Spleen (tissue), 11 donors: ENCODE results near the gene SPAAR. TPM values are rescaled to one million over a fixed set of nuclear protein-coding genes. Genes with fewer than 3 reads are reported as not detected.
"Not testable (repeated sequence)": the region's sequence is repeated elsewhere in the genome, so short reads cannot be mapped to it uniquely, and the experiment has no call there.

Experiments
- DNase-seq: peaks from one replicate; pipeline ENCODE4 v3.0.0-alpha.2; 2020
- H3K27ac ChIP-seq, 8 donors: fragments of 200-600 bp; sonication (generic) in 7 of 8; 1 replicate in 4 of 8; 2 replicates in 4 of 8; pipeline versions ENCODE4 v1.5.0 to v1.8.0; 2016 to 2021; ENCODE audit warnings: inconsistent platforms in 4 of 8, mild to moderate bottlenecking in 4 of 8, moderate library complexity in 1 of 8
- H3K27me3 ChIP-seq, 7 donors: fragments of 200-600 bp; sonication (generic) in 6 of 7; replicated peaks in 1 of 7; 1 replicate in 4 of 7; 2 replicates in 3 of 7; pipeline versions ENCODE4 v1.5.0 to v1.8.0; 2016 to 2021; ENCODE audit warnings: inconsistent platforms in 3 of 7, mild to moderate bottlenecking in 1 of 7
- H3K36me3 ChIP-seq, 6 donors: fragments of 200-600 bp; sonication (generic) in 5 of 6; 1 replicate in 4 of 6; 2 replicates in 2 of 6; pipeline versions ENCODE4 v1.5.0 to v1.8.0; 2016 to 2021; ENCODE audit warnings: inconsistent platforms in 2 of 6
- H3K4me1 ChIP-seq, 6 donors: fragments of 200-600 bp; sonication (generic) in 5 of 6; 1 replicate in 3 of 6; 2 replicates in 3 of 6; pipeline versions ENCODE4 v1.5.0 to v1.8.0; 2016 to 2021; ENCODE audit warnings: inconsistent platforms in 3 of 6
- H3K4me3 ChIP-seq, 8 donors: fragments of 200-600 bp; sonication (generic) in 7 of 8; 1 replicate in 4 of 8; 2 replicates in 4 of 8; pipeline versions ENCODE4 v1.5.0 to v1.8.0; 2016 to 2021; ENCODE audit warnings: inconsistent platforms in 4 of 8, mild to moderate bottlenecking in 4 of 8, moderate library complexity in 2 of 8
- H3K9me3 ChIP-seq, 8 donors: fragments of 200-600 bp; sonication (generic) in 7 of 8; 1 replicate in 4 of 8; 2 replicates in 4 of 8; pipeline versions ENCODE4 v1.5.0 to v1.8.0; 2016 to 2021; ENCODE audit warnings: inconsistent platforms in 4 of 8
- CTCF ChIP-seq, 11 experiments: fragments of 200-600 bp in 7 of 11; fragments of 450-650 bp in 4 of 11; sonication (generic) in 4 of 11; IDR thresholded peaks in 8 of 11; conservative IDR thresholded peaks in 3 of 11; 1 replicate in 7 of 11; 2 replicates in 4 of 11; pipeline versions ENCODE4 v1.4.0 to v1.8.0; 2016 to 2021; ENCODE audit warnings: antibody characterized with exemption in 11 of 11, inconsistent platforms in 4 of 11, mild to moderate bottlenecking in 1 of 11
- POLR2A ChIP-seq, 3 donors: fragments of 450-650 bp; IDR thresholded peaks; one replicate each; pipeline ENCODE4 v1.5.1; 2017; ENCODE audit warnings: antibody characterized with exemption in 3 of 3, mild to moderate bottlenecking in 1 of 3
- POLR2AphosphoS5 ChIP-seq, 3 donors: sonication (generic); formaldehyde crosslinking; IDR thresholded peaks; one replicate each; pipeline ENCODE4 v1.5.1; 2017; ENCODE audit warnings: antibody characterized with exemption in 3 of 3
- WGBS, 5 donors: extraction: QIAGEN DNeasy Blood & Tissue Kit in 3 of 5; methylation state at CpG; one replicate each; pipeline versions ENCODE4 v1.1.5 to v1.1.7; 2013 to 2018; 5-methylcytosine and 5-hydroxymethylcytosine counted together
- intact Hi-C: fragments of 100-400 bp; cut with DNase I; formaldehyde crosslinking; loops from one replicate; pipeline ENCODE4 v1.15.0; 2023; ENCODE audit warnings: low total_unique reads
- polyA plus RNA-seq, 3 donors: library from polyadenylated mRNA; stranded (reverse); fragments of 200-250 nt; gene quantifications; one replicate each; pipeline ENCODE4 v1.2.1, GENCODE V29; 2013
- total RNA-seq, 7 donors: library from RNA; depleted of rRNA in 3 of 7; stranded (reverse); fragments of >200 nt in 3 of 7; fragmentation: NEBNext Ultra II Directional in 4 of 7; extraction: Animal tissue kit (Norgen Biotek cat#: 25700) in 4 of 7; gene quantifications; one replicate each; pipeline versions ENCODE4 v1.1.0 to v1.2.1, GENCODE V29; 2016 to 2021
- donor health status: healthy with polysubstance abuse.
- donor health status: DM: no; HTN: no; CAD: no; lungs with moderate emphysema.
- donor health status: DM: no; HTN: no; CAD: no.
- donor health status: Bipolar disorder and iron deficiency.
- donor health status: healthy.
- donor health status: DM: no; HTN: no; CAD: no.
- donor health status: DM: yes; HTN: yes; CAD: no.

Gene SPAAR
- total and polyA plus RNA-seq, 10 donors, result 0.46 to 3.8 (median 1.5) TPM

- DNase-seq, result no peak
- Histone ChIP-seq H3K4me3 (no peak overlapping the region), H3K27me3 (no peaks in the 10 kb centered on the region), H3K27ac (peak overlapping the region in 3 of 8 donors; percentile 27 to 77 (median 73)), H3K9me3 (no peaks in the 10 kb centered on the region), H3K36me3 (no peaks in the 10 kb centered on the region), H3K4me1 (peaks cover 29 to 88% (median 50%) of the 10 kb centered on the region in 6 donors)
- intact Hi-C loops, result no loop called here
- WGBS, 5 donors, result 88 to 95% (median 90%) methylated on average over 9 to 10 of the region's 10 CpGs
- TF ChIP-seq POLR2A (IDR thresholded peaks at IDR 0.05), result no peak
- TF ChIP-seq POLR2AphosphoS5 (IDR thresholded peaks at IDR 0.05), result no peak
- no peak for TF ChIP-seq CTCF (IDR thresholded peaks at IDR 0.05 in 8 of 11, conservative IDR thresholded peaks at IDR 0.05 in 3 of 11)
Observed at GRCh38 chr9:35912791-35913400, 3.6 kb downstream of the SPAAR start.

GRCh38 chr9:35913429-35913828 lies 4.1 kb downstream of the SPAAR start:
- H3K27me3 ChIP-seq, H3K36me3 ChIP-seq, intact Hi-C loops, DNase-seq, H3K4me3 ChIP-seq, H3K9me3 ChIP-seq: not testable (repeated sequence)
- H3K27ac ChIP-seq, result peak overlapping the region in 1 of 8 donors; percentile 27
- H3K4me1 ChIP-seq, result peaks cover 24 to 85% (median 44%) of the 10 kb centered on the region in 6 donors

- no peak overlapping the region for H3K4me3 ChIP-seq
- H3K36me3 ChIP-seq, result no peaks in the 10 kb centered on the region
- H3K9me3 ChIP-seq, result no peaks in the 10 kb centered on the region
- DNase-seq, result peak; percentile 86
- peak; percentile 71 to 82 (median 74) for TF ChIP-seq POLR2AphosphoS5 (IDR thresholded peaks at IDR 0.05)
- no peak for TF ChIP-seq POLR2A (IDR thresholded peaks at IDR 0.05)
- intact Hi-C loops, result no loop called here
- H3K27ac ChIP-seq, result peak overlapping the region in 6 of 8 donors; percentile 26 to 75 (median 64)
- H3K27me3 ChIP-seq, result no peaks in the 10 kb centered on the region
- WGBS, 5 donors, result 40 to 60% (median 45%) methylated on average over 9 of the region's 9 CpGs
- peaks cover 15 to 75% (median 39%) of the 10 kb centered on the region in 6 donors for H3K4me1 ChIP-seq
Observed at GRCh38 chr9:35914301-35914807, 5.1 kb downstream of the SPAAR start.

- Histone ChIP-seq H3K9me3 (no peaks in the 10 kb centered on the region), H3K27ac (peak overlapping the region in 5 of 8 donors; percentile 49 to 73 (median 63)), H3K4me1 (peaks cover 3 to 61% (median 24%) of the 10 kb centered on the region in 6 donors), H3K4me3 (no peak overlapping the region), H3K36me3 (no peaks in the 10 kb centered on the region), H3K27me3 (no peaks in the 10 kb centered on the region)
- TF ChIP-seq CTCF (IDR thresholded peaks at IDR 0.05 in 8 of 11, conservative IDR thresholded peaks at IDR 0.05 in 3 of 11) (no peak), POLR2A (IDR thresholded peaks at IDR 0.05) (no peak), POLR2AphosphoS5 (IDR thresholded peaks at IDR 0.05) (no peak)
- intact Hi-C loops, result no loop called here
- WGBS, 5 donors, result 78 to 95% (median 82%) methylated on average over 16 of the region's 16 CpGs
- no peak for DNase-seq
Observed at GRCh38 chr9:35915681-35916294, 6.5 kb downstream of the SPAAR start.

GRCh38 chr9:35917261-35917660 lies 8.0 kb downstream of the SPAAR start:
- Histone ChIP-seq H3K27ac (peak overlapping the region in 5 of 8 donors; percentile 11 to 73 (median 63)), H3K4me1 (peaks cover 0 to 46% (median 14%) of the 10 kb centered on the region in 6 donors), H3K9me3 (no peaks in the 10 kb centered on the region), H3K4me3 (no peak overlapping the region), H3K36me3 (no peaks in the 10 kb centered on the region), H3K27me3 (no peaks in the 10 kb centered on the region)
- no peak for TF ChIP-seq CTCF (IDR thresholded peaks at IDR 0.05 in 8 of 11, conservative IDR thresholded peaks at IDR 0.05 in 3 of 11)
- TF ChIP-seq POLR2AphosphoS5 (IDR thresholded peaks at IDR 0.05), result no peak
- TF ChIP-seq POLR2A (IDR thresholded peaks at IDR 0.05), result no peak
- intact Hi-C loops, result no loop called here
- 85 to 96% (median 88%) methylated on average over 2 to 4 of the region's 4 CpGs for WGBS, 5 donors
- DNase-seq, result no peak
